Right lung (tissue), 5 donors: ENCODE measurements around the gene VPS72. TPM values are rescaled to one million over a fixed set of nuclear protein-coding genes. Genes with fewer than 3 reads are reported as not detected.

ENCODE experiments used
- DNase-seq, 2 donors: peaks; one replicate each; pipeline ENCODE4 v3.0.0-alpha.2; 2013
- polyA plus RNA-seq, 5 donors: library from polyadenylated mRNA; unstranded; fragments of 120-200 nt; gene quantifications; one replicate each; pipeline versions ENCODE4 v1.2.1 to v1.2.3, GENCODE V29; 2013; ENCODE audit warnings: inconsistent platforms in 1 of 5, low replicate concordance in 1 of 5; ENCODE audit not compliant: insufficient read length in 5 of 5, insufficient read depth in 1 of 5

VPS72 gene
- polyA plus RNA-seq, 5 donors: 56.3 to 68.0 (median 64.0) TPM

DNA sequence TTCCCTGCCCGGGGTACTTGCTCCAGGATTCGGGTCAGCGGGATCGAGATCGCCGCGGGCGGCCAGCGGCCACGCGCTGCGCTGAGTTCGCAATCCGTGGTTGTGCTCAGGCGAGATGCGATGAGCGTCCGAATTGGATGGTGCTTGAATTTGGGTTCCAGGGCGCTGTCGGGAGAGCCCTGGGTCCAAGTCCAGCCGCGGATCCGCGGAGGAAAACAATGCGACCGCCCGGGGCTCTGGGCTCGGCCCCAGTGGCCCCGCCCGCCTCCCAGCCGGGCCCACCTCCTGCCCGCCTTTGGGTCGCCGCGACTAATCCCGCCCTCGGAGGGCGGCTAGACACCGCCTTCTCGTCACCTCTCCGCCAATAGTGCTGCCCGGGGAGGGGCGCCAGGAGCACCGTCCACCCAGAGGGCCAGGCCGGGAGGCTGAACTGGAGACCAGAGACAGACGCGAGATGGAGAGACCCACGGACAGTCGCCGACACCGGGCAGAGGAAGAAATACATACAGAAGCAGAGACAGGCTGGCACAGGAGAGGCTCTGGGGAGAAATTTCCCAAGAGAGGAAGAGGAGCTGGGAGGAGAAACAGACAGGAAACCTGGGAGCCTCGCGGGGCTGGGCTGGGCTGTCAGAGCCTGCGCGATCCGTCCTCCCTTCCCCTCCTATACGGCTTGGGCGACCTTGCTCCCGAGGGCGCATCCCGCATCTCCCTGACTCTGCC lies 43.4 kb downstream of the VPS72 start, which contains the start of gene SEMA6C:
SEMA6C (minus strand) TSS at position 220 of the 720 bp plus-strand sequence. CDS start 4,010 bp downstream, outside the sequence.
- DNase-seq: peak; percentile 92 to 93

DNA sequence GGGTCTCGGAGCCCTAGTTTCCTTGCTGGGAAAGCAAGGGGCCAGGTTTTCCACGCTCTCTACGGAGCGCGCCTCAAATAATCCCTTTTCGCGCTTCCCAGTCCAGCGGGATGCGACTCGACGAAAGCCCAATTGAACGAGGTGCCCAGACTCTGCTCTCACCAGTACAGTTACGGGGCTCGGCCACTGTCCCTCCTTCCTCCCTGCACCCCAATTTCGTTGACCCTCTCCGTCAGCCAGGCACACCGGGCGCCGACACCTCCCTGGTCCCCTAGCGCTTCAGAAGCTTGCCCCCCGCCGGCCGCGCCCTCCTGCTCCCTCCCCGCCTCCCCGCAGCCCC lies 44.0 kb downstream of the VPS72 start:
- DNase-seq: no peak

DNA sequence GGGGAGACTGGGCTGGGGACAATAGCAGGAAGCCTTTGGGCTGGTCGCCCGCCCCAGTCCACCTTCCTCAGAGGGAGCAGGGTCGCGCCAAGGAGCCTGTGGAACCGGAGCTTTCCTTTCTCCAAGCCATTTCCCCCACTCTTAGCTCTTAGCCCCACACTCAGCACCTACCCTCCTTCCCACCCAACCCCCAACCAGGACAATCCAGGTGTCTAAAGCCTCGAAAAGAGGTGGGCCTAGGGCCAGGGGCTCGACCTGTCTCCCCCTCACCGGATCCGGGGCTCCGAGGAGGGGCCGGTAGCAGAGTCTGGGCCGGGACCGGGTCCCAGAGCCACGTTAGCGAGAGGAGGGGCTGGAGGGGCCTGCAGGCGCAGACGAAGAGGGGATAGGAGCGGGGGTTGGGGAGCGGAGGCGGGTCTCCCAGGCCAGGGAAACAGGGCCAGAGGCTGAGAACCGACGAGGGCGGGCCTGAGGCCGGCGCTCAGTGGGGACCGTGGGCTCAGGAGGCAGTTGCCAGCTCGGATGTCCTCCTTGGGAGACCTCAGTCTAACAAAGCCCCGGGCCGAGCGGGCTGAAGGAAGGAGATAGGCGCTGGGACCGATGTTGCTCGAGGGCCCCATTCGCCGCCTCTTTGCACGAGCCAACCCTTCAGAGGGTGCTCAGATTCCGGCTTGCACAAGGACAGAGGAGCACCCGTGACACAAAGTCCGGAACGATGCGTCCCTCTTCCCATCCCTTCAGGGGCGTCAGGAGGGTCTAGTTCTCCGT lies 44.5 kb downstream of the VPS72 start:
- peak in 1 of 2 donors; percentile 25 for DNase-seq

- DNase-seq: no peak
These were observed 45.3 kb downstream of the VPS72 start for GRCh38 chr1:151144474-151145303.

DNA sequence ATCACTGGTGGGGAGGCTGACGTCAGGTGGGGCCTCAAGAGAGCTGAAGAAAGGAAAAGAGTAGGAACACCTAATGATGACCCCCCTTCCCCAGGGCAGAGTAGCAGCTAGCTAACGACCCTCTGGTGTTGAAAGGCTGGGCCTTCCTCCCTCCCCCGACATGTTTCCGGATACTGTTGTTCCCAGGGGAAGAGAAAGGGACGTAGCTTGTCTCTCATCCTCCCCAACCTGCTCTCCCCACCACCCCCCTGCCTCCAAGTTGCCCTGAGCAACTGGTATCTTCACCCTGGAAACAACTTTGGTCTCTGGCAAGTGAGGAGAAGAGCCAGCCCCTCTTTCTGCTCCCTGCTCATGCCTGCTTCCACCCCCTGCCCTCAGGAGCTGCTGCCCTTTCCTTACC lies 46.0 kb downstream of the VPS72 start:
- no peak for DNase-seq

- no peak for DNase-seq
These were observed 47.0 kb downstream of the VPS72 start for GRCh38 chr1:151143057-151143435.

- no peak for DNase-seq
These were observed 47.5 kb downstream of the VPS72 start for GRCh38 chr1:151142411-151143056.

- DNase-seq: no peak
These were observed 52.2 kb downstream of the VPS72 start for GRCh38 chr1:151137789-151138188.

DNA sequence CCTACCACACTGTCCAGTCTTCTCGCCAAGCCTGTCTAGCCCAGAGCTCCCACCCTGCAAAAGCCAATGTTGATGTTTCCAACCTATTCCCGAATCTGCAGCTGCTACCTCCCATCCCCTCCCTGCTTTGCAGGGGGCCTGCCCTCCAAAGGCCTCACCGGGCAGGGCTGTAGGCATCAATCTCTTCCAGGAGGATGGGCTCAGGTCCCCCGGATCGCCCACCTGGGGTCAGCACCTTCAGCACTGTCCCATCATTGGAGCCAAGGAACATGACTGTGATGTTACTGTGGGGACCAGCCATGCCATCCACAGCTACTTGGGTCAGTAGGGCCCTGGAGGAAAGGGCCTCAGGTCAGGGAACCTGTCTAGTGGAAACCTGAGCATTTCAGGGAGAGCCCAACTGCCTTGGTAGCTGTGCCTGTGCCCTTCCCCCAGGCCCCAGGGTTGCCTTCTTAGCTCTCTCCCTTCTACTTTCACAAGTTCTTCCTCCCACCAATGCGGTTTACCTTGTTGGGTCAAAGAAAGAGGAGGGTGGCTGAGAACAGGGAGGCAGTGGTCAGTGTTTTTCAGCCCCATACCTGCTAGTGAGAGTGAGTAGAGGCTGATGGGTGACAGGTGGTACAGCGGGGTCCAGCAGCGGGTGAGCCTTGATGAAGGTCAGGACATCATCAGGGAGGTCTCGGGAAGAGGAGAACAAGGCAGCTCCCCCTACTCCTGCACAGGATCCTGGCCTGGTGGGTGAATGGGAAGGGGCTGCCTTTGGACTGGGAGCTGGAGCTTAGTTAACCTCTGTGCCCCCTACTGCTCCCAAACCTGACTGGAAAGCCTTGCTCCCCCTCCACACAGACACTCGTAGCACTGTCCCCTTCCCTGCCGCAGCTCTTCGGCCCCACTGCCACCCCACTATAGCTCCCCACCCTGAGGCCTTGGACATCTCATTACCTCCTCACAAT lies 54.3 kb downstream of the VPS72 start:
- DNase-seq: no peak

DNA sequence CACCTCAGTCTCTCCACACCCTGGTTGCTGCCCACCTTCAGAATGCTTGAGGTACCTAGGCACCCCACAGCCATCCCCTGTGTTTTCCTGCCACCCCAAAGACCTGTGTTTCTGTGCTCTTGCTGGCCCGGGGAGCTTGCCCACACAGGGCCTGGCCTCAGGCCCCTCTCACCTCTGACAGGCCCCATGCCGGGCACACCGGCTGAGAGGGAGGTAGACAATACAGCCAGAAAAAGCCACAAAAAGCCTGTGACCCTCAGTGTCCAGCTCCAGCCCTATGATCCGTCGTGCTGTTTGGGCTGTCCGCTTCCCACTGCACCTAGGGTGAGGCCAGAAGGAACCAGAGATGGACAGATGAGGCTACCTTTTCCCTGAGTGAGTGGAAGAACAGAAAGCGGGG lies 55.0 kb downstream of the VPS72 start:
- DNase-seq: no peak

DNA sequence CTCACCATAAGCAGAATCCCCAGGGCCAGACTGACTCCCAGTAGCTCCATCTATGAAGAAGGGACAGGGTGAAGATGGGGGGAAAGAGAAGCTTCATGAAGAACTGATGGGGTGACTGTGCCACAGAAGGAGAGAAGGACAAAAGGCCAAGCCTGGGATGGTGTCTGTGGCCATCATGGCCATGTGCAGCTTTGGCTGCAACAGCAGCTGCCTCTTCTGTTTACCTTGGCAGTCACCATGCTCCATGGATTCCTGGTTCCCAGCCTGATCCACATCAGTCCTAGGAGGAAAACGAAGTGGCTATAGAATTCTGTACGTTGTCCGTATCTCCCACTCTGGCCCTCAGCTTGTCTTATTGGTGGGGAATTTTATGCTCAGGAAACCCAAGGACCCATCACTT lies 55.6 kb downstream of the VPS72 start:
- no peak for DNase-seq

- no peak for DNase-seq
These were observed 56.8 kb downstream of the VPS72 start for GRCh38 chr1:151133018-151133806.

- no peak for DNase-seq
These were observed 57.5 kb downstream of the VPS72 start for GRCh38 chr1:151132335-151133017.

DNA sequence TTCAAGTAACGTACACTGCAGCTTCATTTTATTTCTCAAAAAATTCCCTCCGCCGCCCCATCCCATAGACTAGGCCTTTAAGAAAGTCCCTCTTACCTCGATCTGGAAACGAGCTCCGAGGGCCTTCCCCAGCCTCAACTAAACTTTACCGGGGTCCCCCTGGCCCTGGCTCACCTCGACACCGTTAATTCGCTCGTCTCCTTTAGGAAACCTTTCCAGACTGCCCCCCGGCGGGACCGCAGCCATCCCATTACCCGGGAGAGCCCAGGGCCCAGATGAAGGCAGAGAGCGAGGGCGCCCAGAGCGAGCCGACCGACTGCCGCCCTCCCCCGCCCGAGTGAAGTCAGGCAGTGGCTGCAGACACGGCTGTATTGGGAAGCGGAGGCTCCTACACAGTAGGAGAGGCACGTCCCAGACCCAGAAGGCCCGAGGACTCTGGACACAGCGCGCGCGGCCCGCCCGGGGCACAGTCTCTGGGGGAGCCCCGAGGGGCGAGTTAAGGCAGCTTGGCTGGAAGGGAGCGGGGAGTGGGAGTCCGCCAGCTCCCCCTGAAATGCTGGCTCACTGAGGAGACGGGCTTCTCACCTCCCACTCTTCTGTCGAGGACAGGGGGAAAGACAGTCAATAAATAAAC lies 58.2 kb downstream of the VPS72 start:
- no peak for DNase-seq

GRCh38 chr1:151130987-151131586 lies 58.9 kb downstream of the VPS72 start:
- DNase-seq: peak; percentile 83 to 87

GRCh38 chr1:151128800-151129199 lies 61.2 kb downstream of the VPS72 start:
- no peak for DNase-seq
